ENCODE data around the gene DEFB121. TPM values are rescaled to one million over a fixed set of nuclear protein-coding genes. Genes with fewer than 3 reads are reported as not detected.

Gene DEFB121, protein sequence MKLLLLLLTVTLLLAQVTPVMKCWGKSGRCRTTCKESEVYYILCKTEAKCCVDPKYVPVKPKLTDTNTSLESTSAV
- total RNA-seq = not detected in 2 replicates

DNA sequence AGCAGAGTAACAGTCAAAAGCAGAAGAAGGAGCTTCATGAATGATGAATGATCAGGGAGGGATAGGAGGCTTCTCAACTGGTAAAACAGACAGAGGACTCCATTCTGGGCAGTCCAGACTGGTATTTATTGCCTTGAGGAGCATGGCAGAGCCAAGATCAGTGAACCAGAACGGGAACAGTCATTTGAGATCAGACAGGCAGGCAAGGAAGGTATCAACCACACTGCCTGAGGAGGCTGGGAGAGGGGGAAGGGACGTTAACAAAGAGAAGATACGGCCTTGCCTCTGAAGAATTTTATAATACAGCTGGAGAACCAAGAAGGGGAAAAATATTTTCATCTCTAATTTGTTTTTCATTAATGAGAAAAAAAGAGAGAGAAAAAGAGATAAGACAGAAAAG, at the start of gene DEFB121:
Gene DEFB121 (minus strand): TSS at position 101 of the 400 bp plus-strand sequence. CDS start 63 bp downstream, at position 38.

DNA sequence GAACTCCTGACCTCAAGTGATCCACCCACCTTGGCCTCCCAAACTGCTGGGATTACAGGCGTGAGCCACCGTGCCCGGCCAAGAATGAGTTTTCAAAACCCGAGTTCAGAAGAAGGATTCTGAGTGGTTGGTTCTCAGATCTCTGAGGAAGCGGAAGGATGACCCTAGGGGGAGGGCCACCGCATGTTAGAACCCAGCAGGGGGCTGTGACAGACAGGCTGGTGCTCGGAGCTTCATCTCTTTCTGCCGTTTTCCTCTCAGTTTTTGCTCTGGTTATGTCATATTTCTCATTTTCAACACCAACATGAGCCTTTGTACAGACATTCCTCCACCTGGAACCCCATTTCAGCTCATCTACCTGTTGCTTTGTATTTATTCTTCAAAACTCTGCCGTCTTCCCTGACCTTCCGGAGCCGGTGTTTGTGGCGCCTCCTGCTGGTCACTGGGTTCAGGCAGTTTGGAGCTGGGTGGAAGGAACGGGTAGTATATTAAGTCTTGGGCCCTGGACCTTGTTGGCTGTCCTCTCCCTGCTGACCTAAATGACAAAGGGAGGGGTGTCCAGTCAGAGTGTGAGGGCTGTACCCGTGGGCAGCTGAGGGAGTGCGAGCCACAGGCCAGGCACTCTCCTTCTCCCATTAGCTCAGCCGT, 34.1 kb upstream of the DEFB121 start, which contains the start of gene DEFB123:
Gene DEFB123 (plus strand): TSS at position 621 of the 648 bp plus-strand sequence. CDS start 67 bp downstream, outside the sequence.

DNA sequence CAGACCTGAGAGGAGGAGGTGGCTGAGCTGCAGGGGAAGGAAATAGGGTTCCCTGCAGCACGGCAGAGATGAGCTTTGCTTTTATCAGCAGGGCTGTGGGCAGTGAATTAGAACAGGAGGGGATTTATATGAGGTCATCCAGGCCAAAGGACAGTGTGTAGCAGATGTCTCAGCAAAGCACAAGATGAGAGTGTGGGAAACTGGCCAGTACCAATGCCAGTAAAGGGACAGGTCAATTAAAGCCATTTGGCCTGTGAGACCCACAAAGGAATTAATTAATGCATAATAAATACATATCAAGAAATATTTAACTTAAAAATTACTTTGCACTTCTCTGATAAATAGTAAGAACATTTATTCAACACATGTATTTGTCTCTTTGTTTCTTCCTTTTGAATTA, 15.5 kb downstream of the DEFB121 start, which contains the start of gene DEFB119:
Gene DEFB119 (minus strand): TSS at position 101 of the 400 bp plus-strand sequence. CDS start 107 bp downstream, outside the sequence.

DNA sequence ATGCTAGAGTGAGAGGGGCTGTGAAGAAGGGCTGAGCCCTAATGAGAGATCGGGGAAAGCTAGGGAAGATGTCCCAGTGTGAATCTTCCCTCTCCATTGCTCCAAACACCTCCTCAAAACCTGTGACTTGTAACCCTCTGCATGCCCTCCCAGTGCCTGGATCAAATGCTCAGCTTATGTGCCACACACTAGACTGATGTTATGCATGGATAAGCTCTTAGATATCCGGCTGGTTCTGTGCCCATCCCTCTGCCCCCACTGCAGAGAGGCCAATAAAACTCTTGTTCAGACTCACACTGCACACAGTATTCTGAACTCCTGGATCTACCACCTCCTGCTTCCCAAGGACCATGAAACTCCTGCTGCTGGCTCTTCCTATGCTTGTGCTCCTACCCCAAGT, 37.7 kb downstream of the DEFB121 start, which contains the start of gene DEFB118:
Gene DEFB118 (plus strand): TSS at position 301 of the 400 bp plus-strand sequence. CDS start 50 bp downstream, at position 351.

Other genes with a start within 250 kb of the DEFB121 start
- gene DEFB115, start 148.6 kb downstream of the DEFB121 start, total RNA-seq = not detected in 2 replicates
- not detected in 2 replicates for gene DEFB116, start 97.6 kb downstream of the DEFB121 start, total RNA-seq
- gene DEFB118, start 37.6 kb downstream of the DEFB121 start, total RNA-seq = not detected in 2 replicates
- not detected in 2 replicates for gene DEFB119, start 15.6 kb downstream of the DEFB121 start, total RNA-seq
- gene DEFB123, start 34.4 kb upstream of the DEFB121 start, total RNA-seq = not detected in 2 replicates
- gene DEFB124, start 68.9 kb upstream of the DEFB121 start, total RNA-seq = not detected in 2 replicates
- 0.19 and 0.28 TPM in 2 replicates for gene REM1, start 69.1 kb upstream of the DEFB121 start, total RNA-seq
- 50.7 and 86.1 TPM in 2 replicates for gene HM13, start 108.2 kb upstream of the DEFB121 start, total RNA-seq
- 84.8 and 458 TPM in 2 replicates for gene ID1, start 199.1 kb upstream of the DEFB121 start, total RNA-seq
- gene COX4I2, start 231.7 kb upstream of the DEFB121 start, total RNA-seq = 0.28 TPM in 1 of 2 replicates, not detected in the other